WI38 (cell line): ENCODE results near the gene PRKCB.
"Not testable (repeated sequence)": the region's sequence is repeated elsewhere in the genome, so short reads cannot be mapped to it uniquely, and the experiment has no call there.

Experiments used
- H3K4me3 ChIP-seq: 2 replicates; pipeline ENCODE4 v1.5.1; 2011; ENCODE audit warnings: low read depth, mild to moderate bottlenecking, control low read depth, low read length
- CTCF ChIP-seq: IDR thresholded peaks from 2 replicates; pipeline ENCODE4 v1.5.1; 2012; ENCODE audit warnings: low read depth, mild to moderate bottlenecking, control low read depth, low read length

The PRKCB gene

GRCh38 chr16:23929237-23929636 is 93.5 kb downstream of the PRKCB start:
- no peak overlapping the region for H3K4me3 ChIP-seq
- no peak for TF ChIP-seq CTCF

GRCh38 chr16:23929856-23930255 is 94.1 kb downstream of the PRKCB start:
- H3K4me3 ChIP-seq: no peak overlapping the region
- TF ChIP-seq CTCF: no peak

GRCh38 chr16:23930791-23931190 is 95.0 kb downstream of the PRKCB start:
- no peak for TF ChIP-seq CTCF
- no peak overlapping the region for H3K4me3 ChIP-seq

GRCh38 chr16:23931199-23931598 is 95.4 kb downstream of the PRKCB start:
- H3K4me3 ChIP-seq: no peak overlapping the region
- no peak for TF ChIP-seq CTCF

- not testable (repeated sequence) for H3K4me3 ChIP-seq
These were observed 97.9 kb downstream of the PRKCB start for GRCh38 chr16:23933650-23934049.

GRCh38 chr16:23934610-23935236 is 98.9 kb downstream of the PRKCB start:
- TF ChIP-seq CTCF: no peak
- no peak overlapping the region for H3K4me3 ChIP-seq

GRCh38 chr16:23940111-23940510 is 104.3 kb downstream of the PRKCB start:
- no peak overlapping the region for H3K4me3 ChIP-seq
- TF ChIP-seq CTCF: no peak

GRCh38 chr16:23941025-23941424 is 105.2 kb downstream of the PRKCB start:
- no peak for TF ChIP-seq CTCF
- H3K4me3 ChIP-seq: no peak overlapping the region
